IMR-90 (cell line): ENCODE data around the gene WNT3. TPM values are rescaled to one million over a fixed set of nuclear protein-coding genes. Genes with fewer than 3 reads are reported as not detected.

Experiments
- ATAC-seq: fragments of 200-7000 bp; cut with Tn5 transposase; 2 replicates; pipeline ENCODE4 v1.9.1; 2020; ENCODE audit warnings: low read depth, mild to moderate bottlenecking, moderate library complexity
- BruUV-seq: library from RNA; stranded (reverse); fragments of 400-500 nt; replicated peaks from 2 replicates; lab custom pipeline; 2021; lab: Mats Ljungman, UMichigan
- CTCF ChIA-PET: fragments of 300-600 bp; formaldehyde crosslinking; extraction: SDS; loops from one replicate; lab custom pipeline; 2021; ENCODE audit warnings: antibody characterized with exemption; lab: Yijun Ruan, JAX
- POLR2A ChIA-PET: fragments of 300-600 bp; sonication (Branson Sonifier 250); formaldehyde crosslinking; loops from one replicate; lab custom pipeline; 2022; ENCODE audit warnings: antibody characterized with exemption; ENCODE audit not compliant: unreplicated experiment; lab: Charles Lee
- DNase-seq: peaks from one replicate; pipeline ENCODE4 v3.0.0; 2013
- H2AFZ ChIP-seq: replicated peaks from 2 replicates; pipeline ENCODE3; 2013; ENCODE audit warnings: low read length, mild to moderate bottlenecking; ENCODE audit not compliant: poor library complexity
- H2AK5ac ChIP-seq: 2 replicates; pipeline ENCODE4 v1.6.1; 2013; ENCODE audit warnings: low read depth, low read length, inconsistent platforms
- H2AK9ac ChIP-seq: replicated peaks from 2 replicates; pipeline ENCODE3; 2013; ENCODE audit warnings: mild to moderate bottlenecking, low read depth, low read length, moderate library complexity; ENCODE audit not compliant: poor library complexity
- H2BK120ac ChIP-seq: 2 replicates; pipeline ENCODE4 v1.6.1; 2013; ENCODE audit warnings: low read depth, low read length, inconsistent platforms
- H2BK15ac ChIP-seq: 3 replicates; pipeline ENCODE4 v1.6.1; 2013; ENCODE audit warnings: low read depth, low read length, inconsistent platforms
- H2BK20ac ChIP-seq: 2 replicates; pipeline ENCODE4 v1.6.1; 2013; ENCODE audit warnings: low read depth, mild to moderate bottlenecking, inconsistent platforms, low read length, moderate library complexity
- H2BK5ac ChIP-seq: 2 replicates; pipeline ENCODE4 v1.6.1; 2013; ENCODE audit warnings: mild to moderate bottlenecking, low read depth, low read length, inconsistent platforms; ENCODE audit not compliant: poor library complexity, severe bottlenecking
- H3K14ac ChIP-seq: replicated peaks from 2 replicates; pipeline ENCODE4 v1.6.1; 2013; ENCODE audit warnings: low read depth, low read length, inconsistent platforms
- H3K18ac ChIP-seq: 2 replicates; pipeline ENCODE4 v1.6.1; 2013; ENCODE audit warnings: low read depth, low read length, control low read depth
- H3K23ac ChIP-seq: 2 replicates; pipeline ENCODE4 v1.6.1; 2013; ENCODE audit warnings: low read depth, low read length, inconsistent platforms
- H3K27ac ChIP-seq: 2 replicates; pipeline ENCODE4 v1.5.1; 2013; ENCODE audit warnings: mild to moderate bottlenecking, control low read depth, low read length; ENCODE audit not compliant: insufficient read depth
- H3K27me3 ChIP-seq: 2 replicates; pipeline ENCODE4 v1.6.1; 2013; ENCODE audit warnings: low read length; ENCODE audit not compliant: control insufficient read depth, insufficient read depth
- H3K36me3 ChIP-seq: 2 replicates; pipeline ENCODE4 v1.6.1; 2013; ENCODE audit warnings: low read length, mixed read lengths; ENCODE audit not compliant: control insufficient read depth, insufficient read depth
- H3K4ac ChIP-seq: 2 replicates; pipeline ENCODE4 v1.6.1; 2013; ENCODE audit warnings: low read depth, low read length, inconsistent platforms
- H3K4me1 ChIP-seq: 2 replicates; pipeline ENCODE4 v1.6.1; 2013; ENCODE audit warnings: low read length, mixed read lengths; ENCODE audit not compliant: control insufficient read depth, insufficient read depth
- H3K4me2 ChIP-seq: 2 replicates; pipeline ENCODE4 v1.6.1; 2013; ENCODE audit warnings: low read depth, mild to moderate bottlenecking, control low read depth, low read length, moderate library complexity
- H3K4me3 ChIP-seq: 2 replicates; pipeline ENCODE4 v1.5.1; 2013; ENCODE audit warnings: low read depth, mild to moderate bottlenecking, control low read depth, low read length, moderate library complexity; ENCODE audit not compliant: insufficient read depth
- H3K56ac ChIP-seq: 2 replicates; pipeline ENCODE4 v1.6.1; 2013; ENCODE audit warnings: low read length, inconsistent platforms; ENCODE audit not compliant: insufficient read depth; ENCODE audit errors: extremely low read depth
- H3K79me1 ChIP-seq, 2 experiments: 2 replicates each; pipeline ENCODE4 v1.6.1; 2013; ENCODE audit warnings: low read length in 2 of 2, inconsistent platforms in 1 of 2, low read depth in 1 of 2
- H3K9ac ChIP-seq: 2 replicates; pipeline ENCODE4 v1.6.1; 2013; ENCODE audit warnings: low read depth, low read length, control low read depth
- H3K9me1 ChIP-seq: 2 replicates; pipeline ENCODE4 v1.6.1; 2013; ENCODE audit warnings: low read length, inconsistent platforms; ENCODE audit not compliant: insufficient read depth
- H3K9me3 ChIP-seq: 2 replicates; pipeline ENCODE4 v1.6.1; 2013; ENCODE audit warnings: low read length; ENCODE audit not compliant: control insufficient read depth, insufficient read depth
- H4K20me1 ChIP-seq: 2 replicates; pipeline ENCODE4 v1.6.1; 2013; ENCODE audit warnings: low read length, inconsistent platforms; ENCODE audit not compliant: insufficient read depth
- H4K5ac ChIP-seq: 2 replicates; pipeline ENCODE4 v1.6.1; 2013; ENCODE audit warnings: mild to moderate bottlenecking, low read depth, low read length, control low read depth
- H4K8ac ChIP-seq, 2 experiments: 2 replicates each; pipeline ENCODE4 v1.6.1; 2013; ENCODE audit warnings: low read depth in 2 of 2, low read length in 2 of 2, control low read depth in 1 of 2, inconsistent platforms in 1 of 2
- H4K91ac ChIP-seq: 2 replicates; pipeline ENCODE4 v1.6.1; 2013; ENCODE audit warnings: low read depth, low read length, inconsistent platforms; ENCODE audit not compliant: insufficient read depth
- BHLHE40 ChIP-seq: fragments of 150-350 bp; IDR thresholded peaks from 2 replicates; pipeline ENCODE4 v1.6.1; 2016; ENCODE audit warnings: mild to moderate bottlenecking, low read depth, low read length
- CEBPB ChIP-seq: IDR thresholded peaks from 2 replicates; pipeline ENCODE4 v1.6.1; 2012; ENCODE audit warnings: low read depth, low read length, improper control_type of control experiment
- CHD1 ChIP-seq: IDR thresholded peaks from 2 replicates; pipeline ENCODE4 v1.6.1; 2012; ENCODE audit warnings: low read depth, low read length, improper control_type of control experiment
- CTCF ChIP-seq: conservative IDR thresholded peaks from 2 replicates; pipeline ENCODE4 v1.5.1; 2012; ENCODE audit warnings: mild to moderate bottlenecking, low read depth, low read length, improper control_type of control experiment
- ELK1 ChIP-seq: fragments of 150-350 bp; IDR thresholded peaks from 2 replicates; pipeline ENCODE4 v1.6.1; 2016; ENCODE audit warnings: low read depth, mild to moderate bottlenecking, low read length, moderate library complexity, borderline replicate concordance
- FOS ChIP-seq: fragments of 150-350 bp; IDR thresholded peaks from 2 replicates; pipeline ENCODE4 v1.6.1; 2016; ENCODE audit warnings: low read depth, low read length
- MAZ ChIP-seq: IDR thresholded peaks from 2 replicates; pipeline ENCODE4 v1.6.1; 2012; ENCODE audit warnings: low read depth, mild to moderate bottlenecking, low read length, improper control_type of control experiment, moderate library complexity, borderline replicate concordance
- MXI1 ChIP-seq: IDR thresholded peaks from 2 replicates; pipeline ENCODE4 v1.6.1; 2012; ENCODE audit warnings: low read depth, mild to moderate bottlenecking, low read length, moderate library complexity, borderline replicate concordance
- POLR2A ChIP-seq: IDR thresholded peaks from 2 replicates; pipeline ENCODE4 v1.6.1; 2012; ENCODE audit warnings: mild to moderate bottlenecking, low read depth, low read length
- RCOR1 ChIP-seq: IDR thresholded peaks from 2 replicates; pipeline ENCODE4 v1.6.1; 2012; ENCODE audit warnings: mild to moderate bottlenecking, low read length, improper control_type of control experiment; ENCODE audit not compliant: insufficient replicate concordance
- RFX5 ChIP-seq: IDR thresholded peaks from 2 replicates; pipeline ENCODE4 v1.8.0; 2012; ENCODE audit warnings: low read depth, mild to moderate bottlenecking, low read length, moderate library complexity
- SMC3 ChIP-seq: fragments of 150-350 bp; IDR thresholded peaks from 2 replicates; pipeline ENCODE4 v1.6.1; 2016; ENCODE audit warnings: low read depth, mild to moderate bottlenecking, antibody characterized with exemption, low read length, moderate library complexity
- USF2 ChIP-seq: fragments of 150-350 bp; IDR thresholded peaks from 2 replicates; pipeline ENCODE4 v1.6.1; 2017; ENCODE audit warnings: mild to moderate bottlenecking, antibody characterized with exemption, low read length, low read depth
- WGBS, 2 experiments: methylation state at CpG; one replicate each; pipeline versions ENCODE4 v1.1.5 to v1.1.7; 2013; ENCODE audit warnings: missing lambda C conversion rate in 2 of 2; ENCODE audit not compliant: insufficient read length in 1 of 2; ENCODE audit errors: extremely low coverage in 2 of 2; 5-methylcytosine and 5-hydroxymethylcytosine counted together
- dilution Hi-C: fragments of 300-500 bp; cut with HindIII; formaldehyde crosslinking; loops from one replicate; pipeline ENCODE4 v1.14.3; 2018; ENCODE audit warnings: low sequenced_read_pairs; ENCODE audit not compliant: unreplicated experiment
- in situ Hi-C: fragments of 300-500 bp; cut with MboI; formaldehyde crosslinking; loops from 3 replicates; pipeline ENCODE4 v1.14.3; 2019; ENCODE audit warnings: low sequenced_read_pairs, inconsistent platforms, mixed read lengths
- intact Hi-C: fragments of 100-400 bp; cut with micrococcal nuclease; formaldehyde crosslinking; loops from 2 replicates; pipeline ENCODE4 v1.10.0; 2022
- polyA plus RNA-seq, 3 experiments: library from polyadenylated mRNA; depleted of rRNA; stranded (reverse); fragments of >200 nt; gene quantifications; 2 replicates each; pipeline ENCODE4 v1.2.3, GENCODE V29; 2012; ENCODE audit warnings: low replicate concordance in 1 of 3
- total RNA-seq: library from RNA; depleted of rRNA; stranded (reverse); fragments of >200 nt; gene quantifications from 2 replicates; pipeline ENCODE4 v1.2.3, GENCODE V29; 2012

The WNT3 gene
- total and polyA plus RNA-seq, 2 of the 4 experiments (the other 2 are of a cell fraction), result 0.72 to 1.0 TPM

- H3K9me3 ChIP-seq, result no peaks in the 10 kb centered on the region
- WGBS, 2 experiments, result 8% methylated on average over 36 of the region's 73 CpGs; no CpG with 5 or more reads in 1 of the 2 experiments
- peak overlapping the region; percentile 41; the same call in 1 of the 2 replicates for H3K4ac ChIP-seq
- no peak overlapping the region for H3K56ac ChIP-seq
- 0 out of 2 replicates have a peak overlapping the region, but pooled peaks have one; percentile 18 for H4K5ac ChIP-seq
- H3K9me1 ChIP-seq, result peaks cover 7% of the 10 kb centered on the region
- in situ Hi-C loops (no loop called here), dilution Hi-C loops (no loop called here), intact Hi-C loops (loop anchor here (5.0 kb wide), 1 partner anchor 46 kb away; the partner anchor contains the start of gene WNT3)
- H3K4me2 ChIP-seq, result peak overlapping the region; percentile 23; the same call in 1 of the 2 replicates
- peak overlapping the region; percentile 93 for H2AFZ ChIP-seq
- peak overlapping the region; percentile 49 to 66; a peak in 3 of 4 replicates for H4K8ac ChIP-seq
- H3K4me3 ChIP-seq, result peak overlapping the region; percentile 57
- H3K79me1 ChIP-seq, result 0 out of 4 replicates have a peak, but pooled peaks cover 0 to 5% of the 10 kb centered on the region in 2 experiments
- H2AK9ac ChIP-seq, result peak overlapping the region; percentile 86
- no peak overlapping the region; the same call in 1 of the 2 replicates for H2BK120ac ChIP-seq
- peak overlapping the region; percentile 54; the same call in 1 of the 2 replicates for H3K9ac ChIP-seq
- no peaks in the 10 kb centered on the region for H3K27me3 ChIP-seq
- no TSS peak for BruUV-seq
- peak overlapping the region; percentile 55; the same call in 1 of the 2 replicates for H3K14ac ChIP-seq
- no peak overlapping the region for H2BK5ac ChIP-seq
- H3K27ac ChIP-seq, result no peak overlapping the region; the same call in 1 of the 2 replicates
- TF ChIP-seq FOS, result no peak
- TF ChIP-seq RCOR1, result no peak
- no peak for TF ChIP-seq POLR2A
- no peak for TF ChIP-seq SMC3
- TF ChIP-seq RFX5, result no peak
- TF ChIP-seq CHD1, result no peak
- TF ChIP-seq CEBPB, result no peak
- TF ChIP-seq USF2, result no peak
- TF ChIP-seq CTCF, result no peak
- TF ChIP-seq ELK1, result no peak
- no peak for TF ChIP-seq BHLHE40
- TF ChIP-seq MXI1, result no peak
- no peak for TF ChIP-seq MAZ
- peak overlapping the region; percentile 48; the same call in 1 of the 3 replicates for H2BK15ac ChIP-seq
- no peak overlapping the region for H2BK20ac ChIP-seq
- ChIA-PET POLR2A (no interaction called here), CTCF (no interaction called here)
- H4K91ac ChIP-seq, result peak overlapping the region; percentile 33; the same call in 1 of the 2 replicates
- H3K23ac ChIP-seq, result no peak overlapping the region
- peak; percentile 23 for DNase-seq
- H2AK5ac ChIP-seq, result peak overlapping the region; percentile 82; the same call in 1 of the 2 replicates
- H3K4me1 ChIP-seq, result no peaks in the 10 kb centered on the region; the same call in none of the 2 replicates
- ATAC-seq, result peak; percentile 74
- H4K20me1 ChIP-seq, result no peaks in the 10 kb centered on the region
- no peak overlapping the region for H3K18ac ChIP-seq
- H3K36me3 ChIP-seq, result no peaks in the 10 kb centered on the region
Observed at GRCh38 chr17:46770818-46771560, 47.5 kb downstream of the WNT3 start.
